OCI-LY7 (cell line): ENCODE results near the gene UBE2H. TPM values are rescaled to one million over a fixed set of nuclear protein-coding genes. Genes with fewer than 3 reads are reported as not detected.

Experiments
- BruUV-seq: library from RNA; stranded (reverse); fragments of 400-500 nt; replicated peaks from 2 replicates; lab custom pipeline; 2021; lab: Mats Ljungman, UMichigan
- CTCF ChIA-PET: fragments of 300-600 bp; sonication (Branson Sonifier 250); formaldehyde crosslinking; loops from one replicate; lab custom pipeline; 2022; ENCODE audit warnings: antibody characterized with exemption; ENCODE audit not compliant: unreplicated experiment; lab: Charles Lee
- POLR2A ChIA-PET: fragments of 300-600 bp; sonication (Branson Sonifier 250); formaldehyde crosslinking; loops from one replicate; lab custom pipeline; 2022; ENCODE audit warnings: antibody characterized with exemption; lab: Charles Lee
- DNase-seq: peaks from one replicate; pipeline ENCODE4 v3.0.0-alpha.2; 2015; ENCODE audit warnings: low spot score
- H2AFZ ChIP-seq: fragments of 200-600 bp; sonication (generic), shearing (Covaris generic); 2 replicates; pipeline ENCODE4 v1.6.1; 2014; ENCODE audit warnings: mild to moderate bottlenecking, antibody characterized with exemption, low read length, moderate library complexity
- H3K27ac ChIP-seq: fragments of 200-600 bp; sonication (generic); 2 replicates; pipeline ENCODE4 v1.5.1; 2014; ENCODE audit warnings: mixed run types, low read depth, mild to moderate bottlenecking, moderate library complexity, low read length, inconsistent platforms; ENCODE audit not compliant: poor library complexity, severe bottlenecking
- H3K36me3 ChIP-seq: fragments of 200-600 bp; sonication (generic); 2 replicates; pipeline ENCODE4 v1.6.1; 2014; ENCODE audit warnings: mild to moderate bottlenecking, antibody characterized with exemption, low read length, moderate library complexity, mixed read lengths; ENCODE audit not compliant: insufficient read depth
- H3K4me1 ChIP-seq: fragments of 200-600 bp; sonication (generic); 2 replicates; pipeline ENCODE4 v1.5.1; 2014; ENCODE audit warnings: mild to moderate bottlenecking, low read length; ENCODE audit not compliant: insufficient read depth, poor library complexity, severe bottlenecking
- H3K4me2 ChIP-seq: fragments of 200-600 bp; sonication (generic); 2 replicates; pipeline ENCODE4 v1.6.1; 2014; ENCODE audit warnings: mild to moderate bottlenecking, low read length
- H3K4me3 ChIP-seq: fragments of 200-600 bp; sonication (generic); 2 replicates; pipeline ENCODE4 v1.5.1; 2014; ENCODE audit warnings: mild to moderate bottlenecking, low read depth, low read length; ENCODE audit not compliant: poor library complexity, severe bottlenecking
- H3K79me2 ChIP-seq: fragments of 200-600 bp; sonication (generic); 2 replicates; pipeline ENCODE4 v1.6.1; 2016; ENCODE audit warnings: low read depth, mild to moderate bottlenecking, low read length, moderate library complexity, mixed read lengths; ENCODE audit not compliant: insufficient read depth
- H3K9me2 ChIP-seq: fragments of 200-600 bp; sonication (generic); 2 replicates; pipeline ENCODE4 v1.6.1; 2016; ENCODE audit warnings: mild to moderate bottlenecking, low read length, mixed read lengths; ENCODE audit not compliant: insufficient read depth
- H3K9me3 ChIP-seq: fragments of 200-600 bp; sonication (generic); 2 replicates; pipeline ENCODE4 v1.6.1; 2014; ENCODE audit warnings: mild to moderate bottlenecking, mixed run types, low read length, mixed read lengths
- H4K20me1 ChIP-seq: fragments of 200-600 bp; sonication (generic); 2 replicates; pipeline ENCODE4 v1.6.1; 2014; ENCODE audit warnings: mild to moderate bottlenecking, antibody characterized with exemption, low read length, moderate library complexity, mixed read lengths; ENCODE audit not compliant: insufficient read depth
- EZH2phosphoT487 ChIP-seq: fragments of 200-600 bp; sonication (generic); IDR thresholded peaks from 2 replicates; pipeline ENCODE4 v1.6.1; 2018; ENCODE audit warnings: low read depth, borderline replicate concordance, mild to moderate bottlenecking, mixed run types, antibody characterized with exemption, low read length, moderate library complexity, mixed read lengths
- intact Hi-C: fragments of 100-400 bp; cut with micrococcal nuclease; formaldehyde crosslinking; loops from one replicate; pipeline ENCODE4 v1.10.0; 2022; ENCODE audit not compliant: unreplicated experiment
- total RNA-seq, 2 experiments: library from RNA; depleted of rRNA in 1 of 2; stranded (reverse); fragments of >200 nt in 1 of 2; shearing (Covaris generic) in 1 of 2; gene quantifications; 2 replicates each; pipeline ENCODE4 v1.2.3, GENCODE V29; 2014 to 2022
- TF ChIP-seq, protein P1 (sequence below): fragments of 200-600 bp; sonication (generic); conservative IDR thresholded peaks from 2 replicates; pipeline ENCODE4 v1.5.1; 2014; ENCODE audit warnings: mild to moderate bottlenecking, antibody characterized with exemption, low read length, moderate library complexity, mixed read lengths

The UBE2H gene
- total RNA-seq, 2 experiments from 2014 or later = 12.7 to 35.3 TPM

DNA sequence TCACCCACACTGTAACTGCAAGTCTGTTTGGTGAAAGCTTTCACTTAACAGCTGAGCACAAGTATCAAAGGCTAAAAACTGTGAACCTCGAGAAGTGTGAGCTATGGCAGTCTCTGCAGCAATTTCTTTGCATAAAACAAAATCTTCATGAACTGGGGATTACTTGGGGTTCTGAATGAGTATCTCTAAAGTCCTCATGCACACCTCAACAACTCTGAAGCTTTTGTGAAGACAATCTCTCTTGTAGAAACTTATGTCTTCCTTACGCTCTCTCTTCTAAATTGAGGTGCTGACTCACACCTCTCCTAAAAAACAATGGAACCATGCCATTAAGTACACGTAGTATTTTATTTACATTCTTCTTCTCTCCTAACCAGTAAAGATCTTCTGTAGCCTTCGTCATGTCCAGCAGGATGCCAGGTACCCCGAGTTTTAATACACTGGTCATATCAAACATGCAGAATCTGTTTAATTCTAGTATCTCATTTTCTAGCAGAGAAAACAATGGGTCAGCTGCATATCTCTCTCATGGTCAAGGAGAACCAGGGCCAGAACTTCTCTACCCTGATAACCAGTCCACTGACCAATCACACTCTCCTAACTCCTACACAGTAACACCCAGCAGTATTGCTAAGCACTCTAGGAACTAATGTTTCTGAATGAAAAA is 76.9 kb downstream of the UBE2H start:
- Histone ChIP-seq H2AFZ (no peak overlapping the region), H3K27ac (no peak overlapping the region), H3K79me2 (no peaks in the 10 kb centered on the region), H3K4me3 (no peak overlapping the region), H3K4me1 (no peaks in the 10 kb centered on the region), H3K9me3 (no peaks in the 10 kb centered on the region), H4K20me1 (no peaks in the 10 kb centered on the region), H3K4me2 (no peak overlapping the region), H3K36me3 (peaks cover 4% of the 10 kb centered on the region; the same call in 1 of the 2 replicates), H3K9me2 (no peaks in the 10 kb centered on the region)
- TF ChIP-seq, protein P1, sequence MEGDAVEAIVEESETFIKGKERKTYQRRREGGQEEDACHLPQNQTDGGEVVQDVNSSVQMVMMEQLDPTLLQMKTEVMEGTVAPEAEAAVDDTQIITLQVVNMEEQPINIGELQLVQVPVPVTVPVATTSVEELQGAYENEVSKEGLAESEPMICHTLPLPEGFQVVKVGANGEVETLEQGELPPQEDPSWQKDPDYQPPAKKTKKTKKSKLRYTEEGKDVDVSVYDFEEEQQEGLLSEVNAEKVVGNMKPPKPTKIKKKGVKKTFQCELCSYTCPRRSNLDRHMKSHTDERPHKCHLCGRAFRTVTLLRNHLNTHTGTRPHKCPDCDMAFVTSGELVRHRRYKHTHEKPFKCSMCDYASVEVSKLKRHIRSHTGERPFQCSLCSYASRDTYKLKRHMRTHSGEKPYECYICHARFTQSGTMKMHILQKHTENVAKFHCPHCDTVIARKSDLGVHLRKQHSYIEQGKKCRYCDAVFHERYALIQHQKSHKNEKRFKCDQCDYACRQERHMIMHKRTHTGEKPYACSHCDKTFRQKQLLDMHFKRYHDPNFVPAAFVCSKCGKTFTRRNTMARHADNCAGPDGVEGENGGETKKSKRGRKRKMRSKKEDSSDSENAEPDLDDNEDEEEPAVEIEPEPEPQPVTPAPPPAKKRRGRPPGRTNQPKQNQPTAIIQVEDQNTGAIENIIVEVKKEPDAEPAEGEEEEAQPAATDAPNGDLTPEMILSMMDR = no peak
- TF ChIP-seq EZH2phosphoT487 = no peak
- POLR2A ChIA-PET = interaction anchor here (0.6 kb wide), 1 partner anchor 292 kb away, joined by 3 read pairs; no protein-coding TSS in a partner anchor
- BruUV-seq = no TSS peak
- DNase-seq = no peak
- intact Hi-C loops = no loop called here
- CTCF ChIA-PET = no interaction called here

DNA sequence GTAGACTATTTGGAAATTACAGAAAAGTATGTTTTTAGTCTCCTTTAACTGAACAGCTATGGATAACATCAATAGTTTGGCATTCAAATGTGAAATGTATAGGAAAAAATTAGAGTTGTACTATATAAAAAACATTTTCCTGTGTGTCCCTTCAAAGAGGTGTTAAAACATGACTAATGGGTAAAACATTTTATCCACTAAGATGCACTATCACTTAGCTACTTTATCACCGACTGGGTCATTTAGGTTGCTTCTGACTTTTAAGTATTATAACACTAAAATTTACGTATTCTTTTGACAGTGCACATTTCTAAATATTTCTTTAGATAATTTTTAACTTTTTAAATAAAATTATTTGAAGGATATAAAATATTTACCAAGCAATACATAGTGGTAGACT is 77.6 kb downstream of the UBE2H start:
- DNase-seq = no peak
- H3K9me3 ChIP-seq = no peaks in the 10 kb centered on the region
- H4K20me1 ChIP-seq = no peaks in the 10 kb centered on the region
- peaks cover 4% of the 10 kb centered on the region; the same call in 1 of the 2 replicates for H3K36me3 ChIP-seq
- no peak overlapping the region for H3K27ac ChIP-seq
- BruUV-seq = no TSS peak
- ChIA-PET POLR2A (interaction anchor here (1.0 kb wide), 1 partner anchor 13 kb away, joined by 3 read pairs; no protein-coding TSS in a partner anchor), CTCF (no interaction called here)
- no peak overlapping the region for H3K4me3 ChIP-seq
- no peak overlapping the region for H3K4me2 ChIP-seq
- no peak overlapping the region for H2AFZ ChIP-seq
- TF ChIP-seq, protein P1 = no peak
- TF ChIP-seq EZH2phosphoT487 = no peak
- no peaks in the 10 kb centered on the region for H3K9me2 ChIP-seq
- H3K79me2 ChIP-seq = no peaks in the 10 kb centered on the region
- no peaks in the 10 kb centered on the region for H3K4me1 ChIP-seq
- intact Hi-C loops = no loop called here

DNA sequence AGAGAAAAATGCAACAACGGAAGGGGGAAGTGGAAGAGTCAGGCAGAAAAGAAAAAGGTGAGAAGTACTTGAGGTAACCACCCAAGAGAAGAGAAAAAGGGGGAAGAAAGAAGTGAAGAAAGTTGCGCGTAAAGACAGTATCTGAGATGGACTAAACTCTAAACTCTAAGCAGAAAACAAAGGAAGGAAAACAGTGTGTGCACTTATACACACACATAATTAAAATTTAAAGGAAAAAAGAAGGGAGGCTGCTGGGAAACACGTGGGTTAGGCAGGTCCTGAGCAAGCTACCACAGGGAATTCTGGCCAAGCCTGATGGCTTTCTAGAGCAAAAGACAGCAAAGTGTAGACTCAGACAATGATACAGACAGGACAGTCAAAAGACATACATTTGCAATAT is 78.0 kb downstream of the UBE2H start:
- H3K79me2 ChIP-seq = no peaks in the 10 kb centered on the region
- intact Hi-C loops = no loop called here
- CTCF ChIA-PET = no interaction called here

More for the DNA sequence above, 78.0 kb downstream of the UBE2H start:
- H4K20me1 ChIP-seq = no peaks in the 10 kb centered on the region
- POLR2A ChIA-PET = interaction anchor here (0.7 to 1.0 kb wide), 3 partner anchors 12 to 932 kb away, joined by 3 to 4 read pairs (median 3); no protein-coding TSS in a partner anchor
- BruUV-seq = no TSS peak
- H3K9me3 ChIP-seq = no peaks in the 10 kb centered on the region
- H3K4me3 ChIP-seq = no peak overlapping the region
- TF ChIP-seq, protein P1 = no peak
- TF ChIP-seq EZH2phosphoT487 = no peak
- no peak for DNase-seq
- H3K4me1 ChIP-seq = no peaks in the 10 kb centered on the region
- H3K36me3 ChIP-seq = peaks cover 4% of the 10 kb centered on the region; the same call in 1 of the 2 replicates
- no peak overlapping the region for H3K27ac ChIP-seq
- H2AFZ ChIP-seq = no peak overlapping the region
- H3K4me2 ChIP-seq = no peak overlapping the region
- no peaks in the 10 kb centered on the region for H3K9me2 ChIP-seq
